Right lobe of liver (tissue), 6 donors: ENCODE data around the gene PPM1L. TPM values are rescaled to one million over a fixed set of nuclear protein-coding genes. Genes with fewer than 3 reads are reported as not detected.

Source experiments
- ATAC-seq, 4 donors: fragments of 200-7000 bp; cut with Tn5 transposase; one replicate each; pipeline ENCODE4 v1.9.1; 2020; ENCODE audit warnings: mild to moderate bottlenecking in 4 of 4, moderate library complexity in 4 of 4
- DNase-seq, 3 donors: peaks; one replicate each; pipeline ENCODE4 v3.0.0-alpha.2; 2020
- H3K27ac ChIP-seq, 3 donors: fragments of 200-600 bp; one replicate each; pipeline ENCODE4 v1.8.0; 2022
- H3K27me3 ChIP-seq, 2 donors: fragments of 200-600 bp; one replicate each; pipeline ENCODE4 v1.8.0; 2022
- H3K36me3 ChIP-seq, 4 donors: fragments of 200-600 bp; sonication (generic) in 1 of 4; one replicate each; pipeline versions ENCODE4 v1.5.1 to v1.8.0; 2017 to 2022; ENCODE audit warnings: control low read depth in 1 of 4
- H3K4me1 ChIP-seq, 4 donors: fragments of 200-600 bp; sonication (generic) in 1 of 4; one replicate each; pipeline versions ENCODE4 v1.5.1 to v1.8.0; 2017 to 2022; ENCODE audit warnings: control low read depth in 1 of 4
- H3K4me3 ChIP-seq, 3 donors: fragments of 200-600 bp; one replicate each; pipeline ENCODE4 v1.8.0; 2022
- H3K9me3 ChIP-seq, 4 donors: fragments of 200-600 bp; sonication (generic) in 1 of 4; one replicate each; pipeline versions ENCODE4 v1.5.1 to v1.8.0; 2017 to 2022; ENCODE audit warnings: control low read depth in 1 of 4
- POLR2A ChIP-seq: fragments of 450-650 bp; IDR thresholded peaks from one replicate; pipeline ENCODE4 v1.6.1; 2017; ENCODE audit warnings: antibody characterized with exemption, mild to moderate bottlenecking
- WGBS: methylation state at CpG from one replicate; pipeline ENCODE4 v1.1.6; 2018; ENCODE audit warnings: low coverage, low lambda C conversion rate; ENCODE audit not compliant: insufficient coverage; ENCODE audit errors: missing lambda C conversion rate; 5-methylcytosine and 5-hydroxymethylcytosine counted together
- intact Hi-C, 2 donors: fragments of 100-400 bp; cut with DNase I; formaldehyde crosslinking; loops; one replicate each; pipeline versions ENCODE4 v1.11.2 to v1.14.1; 2022
- total RNA-seq, 6 experiments: library from RNA; depleted of rRNA in 2 of 6; stranded (reverse); fragments of >200 nt in 2 of 6; fragmentation: NEBNext Ultra II Directional in 3 of 6; extraction: Animal tissue kit (Norgen Biotek cat#: 25700) in 3 of 6; gene quantifications; one replicate each; pipeline versions ENCODE4 v1.1.0 to v1.2.4, GENCODE V29; 2016 to 2023
- TF ChIP-seq, protein P1 (sequence below), 4 donors: fragments of 200-600 bp in 3 of 4; fragments of 450-650 bp in 1 of 4; IDR thresholded peaks; one replicate each; pipeline versions ENCODE4 v1.5.1 to v1.8.0; 2016 to 2022; ENCODE audit warnings: antibody characterized with exemption in 4 of 4, mild to moderate bottlenecking in 2 of 4
- donor health status: DM: no; HTN: yes; CAD: no.
- donor health status: DM: no; HTN: no; CAD: no.
- donor health status: DM: no; HTN: no; CAD: no.
- donor health status: DM: no; HTN: yes; CAD: no.
- donor health status: DM: no; HTN: yes; CAD: no.

The PPM1L gene
- total RNA-seq, 6 experiments from 2014 or later: 6.9 to 25.4 (median 14.7) TPM

GRCh38 chr3:160735826-160736225 is 20.2 kb upstream of the PPM1L start:
- TF ChIP-seq, protein P1, sequence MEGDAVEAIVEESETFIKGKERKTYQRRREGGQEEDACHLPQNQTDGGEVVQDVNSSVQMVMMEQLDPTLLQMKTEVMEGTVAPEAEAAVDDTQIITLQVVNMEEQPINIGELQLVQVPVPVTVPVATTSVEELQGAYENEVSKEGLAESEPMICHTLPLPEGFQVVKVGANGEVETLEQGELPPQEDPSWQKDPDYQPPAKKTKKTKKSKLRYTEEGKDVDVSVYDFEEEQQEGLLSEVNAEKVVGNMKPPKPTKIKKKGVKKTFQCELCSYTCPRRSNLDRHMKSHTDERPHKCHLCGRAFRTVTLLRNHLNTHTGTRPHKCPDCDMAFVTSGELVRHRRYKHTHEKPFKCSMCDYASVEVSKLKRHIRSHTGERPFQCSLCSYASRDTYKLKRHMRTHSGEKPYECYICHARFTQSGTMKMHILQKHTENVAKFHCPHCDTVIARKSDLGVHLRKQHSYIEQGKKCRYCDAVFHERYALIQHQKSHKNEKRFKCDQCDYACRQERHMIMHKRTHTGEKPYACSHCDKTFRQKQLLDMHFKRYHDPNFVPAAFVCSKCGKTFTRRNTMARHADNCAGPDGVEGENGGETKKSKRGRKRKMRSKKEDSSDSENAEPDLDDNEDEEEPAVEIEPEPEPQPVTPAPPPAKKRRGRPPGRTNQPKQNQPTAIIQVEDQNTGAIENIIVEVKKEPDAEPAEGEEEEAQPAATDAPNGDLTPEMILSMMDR (IDR thresholded peaks at IDR 0.05): no peak
- TF ChIP-seq POLR2A: no peak
- H3K27me3 ChIP-seq: no peaks in the 10 kb centered on the region
- H3K9me3 ChIP-seq: no peaks in the 10 kb centered on the region
- no peak overlapping the region for H3K4me3 ChIP-seq
- 56% methylated on average over 1 of the region's 1 CpG for WGBS
- intact Hi-C loops: no loop called here
- H3K36me3 ChIP-seq: no peaks in the 10 kb centered on the region
- DNase-seq (peak in 1 of 3 donors; percentile 72), ATAC-seq (peak; percentile 93 to 99 (median 97))
- H3K4me1 ChIP-seq: no peaks in the 10 kb centered on the region
- no peak overlapping the region for H3K27ac ChIP-seq

GRCh38 chr3:160738048-160738447 is 18.0 kb upstream of the PPM1L start:
- intact Hi-C loops: no loop called here
- WGBS: 67% methylated on average over 2 of the region's 2 CpGs
- ATAC-seq: no peak
- no peaks in the 10 kb centered on the region for H3K9me3 ChIP-seq
- no peaks in the 10 kb centered on the region for H3K36me3 ChIP-seq
- no peak for TF ChIP-seq POLR2A
- TF ChIP-seq, protein P1 (IDR thresholded peaks at IDR 0.05): no peak
- no peaks in the 10 kb centered on the region for H3K27me3 ChIP-seq
- no peak overlapping the region for H3K4me3 ChIP-seq
- H3K4me1 ChIP-seq: no peaks in the 10 kb centered on the region
- no peak overlapping the region for H3K27ac ChIP-seq
- DNase-seq: no peak

DNA sequence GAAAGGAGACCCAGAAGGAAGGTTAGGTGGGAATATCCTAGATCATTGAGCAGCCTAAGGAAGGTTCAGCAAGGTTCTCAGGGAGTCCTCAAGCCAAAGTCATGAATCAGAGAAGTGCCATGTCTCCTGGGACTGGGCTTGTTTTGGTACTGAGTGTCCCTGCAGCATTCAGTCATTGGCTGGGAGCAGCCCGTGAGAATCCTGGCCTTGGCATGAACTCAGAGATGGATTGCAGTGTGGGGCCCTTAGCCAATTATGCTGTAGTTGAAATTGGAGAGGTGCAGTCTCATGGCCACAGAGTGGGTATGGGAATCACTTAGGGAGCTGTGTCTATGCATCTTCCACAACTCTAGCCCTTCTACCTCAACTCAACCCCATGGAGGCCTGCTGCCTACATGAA is 17.0 kb upstream of the PPM1L start:
- Histone ChIP-seq H3K36me3 (no peaks in the 10 kb centered on the region), H3K4me3 (no peak overlapping the region), H3K4me1 (no peaks in the 10 kb centered on the region), H3K9me3 (no peaks in the 10 kb centered on the region), H3K27me3 (no peaks in the 10 kb centered on the region), H3K27ac (no peak overlapping the region)
- DNase-seq (peak in 1 of 3 donors; percentile 57), ATAC-seq (peak; percentile 45 to 77 (median 62))
- TF ChIP-seq POLR2A: no peak
- TF ChIP-seq, protein P1 (IDR thresholded peaks at IDR 0.05): no peak
- intact Hi-C loops: no loop called here
- WGBS: 25% methylated on average over 1 of the region's 1 CpG

- ATAC-seq: no peak
- H3K36me3 ChIP-seq: no peaks in the 10 kb centered on the region
- WGBS: 43% methylated on average over 2 of the region's 2 CpGs
- TF ChIP-seq, protein P1 (IDR thresholded peaks at IDR 0.05): no peak
- TF ChIP-seq POLR2A: no peak
- H3K27me3 ChIP-seq: no peaks in the 10 kb centered on the region
- no peaks in the 10 kb centered on the region for H3K9me3 ChIP-seq
- H3K4me3 ChIP-seq: no peak overlapping the region
- no peak for DNase-seq
- H3K27ac ChIP-seq: no peak overlapping the region
- intact Hi-C loops: no loop called here
- peaks cover 0 to 15% (median 2%) of the 10 kb centered on the region in 4 donors for H3K4me1 ChIP-seq
Observed at GRCh38 chr3:160746976-160747375, 9.1 kb upstream of the PPM1L start.

GRCh38 chr3:160747422-160747821 is 8.6 kb upstream of the PPM1L start:
- Histone ChIP-seq H3K27ac (no peak overlapping the region), H3K9me3 (no peaks in the 10 kb centered on the region), H3K4me1 (peaks cover 0 to 15% (median 2%) of the 10 kb centered on the region in 4 donors), H3K27me3 (no peaks in the 10 kb centered on the region), H3K4me3 (no peak overlapping the region), H3K36me3 (no peaks in the 10 kb centered on the region)
- 14% methylated on average over 1 of the region's 1 CpG for WGBS
- ATAC-seq (no peak), DNase-seq (no peak)
- intact Hi-C loops: no loop called here
- TF ChIP-seq POLR2A: no peak
- TF ChIP-seq, protein P1 (IDR thresholded peaks at IDR 0.05): no peak
